ENCODE results near the gene GPR68.
"Not testable (repeated sequence)": the region's sequence is repeated elsewhere in the genome, so short reads cannot be mapped to it uniquely, and the experiment has no call there.

Gene GPR68

DNA sequence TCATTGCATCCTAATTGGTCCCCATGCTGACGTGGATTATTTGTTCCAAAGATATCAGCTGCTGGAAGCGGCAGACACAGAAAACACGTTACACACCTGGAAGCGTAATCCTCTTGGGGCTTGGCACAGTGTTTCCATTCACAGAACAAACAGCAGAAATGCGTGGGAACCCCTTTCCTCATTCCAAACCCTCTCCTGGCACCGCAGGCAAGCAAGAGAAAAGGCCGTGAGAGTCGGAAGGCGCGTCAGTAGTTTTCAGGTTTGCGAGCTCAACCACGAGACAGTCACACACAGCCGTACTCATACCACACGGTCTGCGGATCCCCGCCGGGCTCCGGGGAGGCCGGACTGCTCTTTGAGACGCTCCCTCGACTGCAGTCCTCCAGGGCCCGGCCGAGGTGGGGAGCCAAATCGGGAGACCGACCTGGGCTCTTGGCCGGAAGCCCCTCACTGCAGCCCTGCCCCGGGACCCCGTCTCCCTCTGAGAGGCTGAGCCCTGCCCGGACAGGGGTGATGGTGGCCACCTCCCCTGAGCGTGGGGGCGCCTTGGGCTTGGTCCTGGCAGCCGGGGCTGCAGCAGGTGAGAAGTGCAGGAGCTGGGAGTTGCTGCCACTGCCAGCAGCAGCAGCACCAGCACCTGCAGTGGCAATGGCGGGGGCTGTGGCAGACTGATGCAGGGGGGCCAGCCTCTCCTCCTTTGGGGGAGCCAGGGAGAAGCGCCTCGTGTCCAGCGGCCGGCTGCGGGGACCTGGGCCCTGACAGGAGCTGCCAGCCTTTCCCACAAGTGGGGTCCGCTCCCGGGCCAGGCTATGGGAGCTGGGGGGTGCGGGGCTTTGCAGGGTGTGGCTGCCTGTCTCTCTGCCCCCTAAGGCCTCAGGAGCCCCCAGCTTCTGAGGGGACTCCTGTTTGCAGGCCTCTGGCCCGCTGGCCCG lies 28.1 kb upstream of the GPR68 start:
- no peak for DNase-seq

GRCh38 chr14:91271639-91272038 lies 27.1 kb upstream of the GPR68 start:
- DNase-seq: no peak

- DNase-seq: no peak
Observed at GRCh38 chr14:91270619-91271018, 26.1 kb upstream of the GPR68 start.

GRCh38 chr14:91270188-91270587 lies 25.7 kb upstream of the GPR68 start:
- no peak for DNase-seq

DNA sequence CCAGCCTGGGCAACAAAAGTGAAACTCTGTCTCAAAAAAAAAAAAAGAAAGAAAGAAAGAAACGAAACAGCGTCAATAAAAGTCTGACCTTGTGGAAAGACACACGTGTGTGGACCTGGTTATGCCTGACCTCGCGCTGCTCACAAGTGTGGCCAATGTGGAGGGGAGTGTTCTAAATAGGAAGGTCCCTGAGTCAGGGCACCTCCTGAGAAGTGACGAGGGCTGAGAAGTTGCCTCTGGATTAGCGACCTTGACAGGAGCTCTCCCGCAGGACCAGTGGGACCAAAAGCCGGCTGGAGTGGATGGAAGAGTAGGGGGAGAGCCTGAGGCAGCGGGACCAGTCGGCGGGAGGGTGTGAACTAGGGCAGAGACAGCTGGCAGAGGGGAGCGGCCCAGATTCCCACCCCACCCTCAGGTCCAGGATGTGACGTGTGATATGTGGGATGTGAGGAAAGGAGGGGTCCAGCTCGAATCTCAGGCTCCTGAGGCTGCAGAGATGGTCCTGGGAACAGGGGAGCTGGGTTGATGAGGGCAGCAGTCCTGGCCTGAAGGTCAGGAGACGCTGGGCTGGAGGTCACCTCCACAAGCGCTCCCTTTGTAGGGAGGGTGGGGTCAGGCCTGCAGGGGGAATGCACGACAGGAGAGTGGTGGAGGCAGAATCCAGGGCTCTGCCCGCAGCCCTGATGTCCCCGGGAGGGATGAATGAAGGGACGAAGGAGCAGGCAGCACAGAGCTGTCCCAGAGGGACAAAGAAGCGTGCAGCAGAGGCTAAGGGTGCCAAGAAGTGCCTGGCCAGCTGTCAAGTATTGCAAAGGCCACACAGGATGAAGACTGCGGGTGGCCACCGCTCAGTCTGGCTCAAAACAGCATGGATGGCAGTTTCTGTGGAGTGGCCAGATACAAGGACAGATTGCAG lies 24.8 kb upstream of the GPR68 start:
- no peak for DNase-seq

- no peak for DNase-seq
Observed at GRCh38 chr14:91267965-91268437, 23.5 kb upstream of the GPR68 start.

DNA sequence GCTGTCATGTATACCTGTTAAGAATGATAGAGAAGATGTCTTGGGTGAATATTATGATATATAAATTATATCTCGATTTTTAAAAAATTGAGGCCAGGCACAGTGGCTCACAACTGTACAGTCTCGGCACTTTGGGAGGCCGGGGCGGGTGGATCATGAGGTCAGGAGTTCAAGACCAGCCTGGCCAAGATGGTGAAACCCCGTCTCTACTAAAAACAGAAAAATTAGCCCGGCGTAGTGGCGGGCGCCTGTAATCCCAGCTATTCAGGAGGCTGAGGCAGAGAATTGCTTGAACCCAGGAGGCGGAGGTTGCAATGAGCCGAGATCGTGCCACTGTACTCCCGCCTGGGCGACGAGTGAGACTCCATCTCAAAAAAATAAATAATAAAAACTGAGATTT lies 21.8 kb upstream of the GPR68 start:
- not testable (repeated sequence) for DNase-seq

GRCh38 chr14:91265404-91265803 lies 20.9 kb upstream of the GPR68 start:
- no peak for DNase-seq

DNA sequence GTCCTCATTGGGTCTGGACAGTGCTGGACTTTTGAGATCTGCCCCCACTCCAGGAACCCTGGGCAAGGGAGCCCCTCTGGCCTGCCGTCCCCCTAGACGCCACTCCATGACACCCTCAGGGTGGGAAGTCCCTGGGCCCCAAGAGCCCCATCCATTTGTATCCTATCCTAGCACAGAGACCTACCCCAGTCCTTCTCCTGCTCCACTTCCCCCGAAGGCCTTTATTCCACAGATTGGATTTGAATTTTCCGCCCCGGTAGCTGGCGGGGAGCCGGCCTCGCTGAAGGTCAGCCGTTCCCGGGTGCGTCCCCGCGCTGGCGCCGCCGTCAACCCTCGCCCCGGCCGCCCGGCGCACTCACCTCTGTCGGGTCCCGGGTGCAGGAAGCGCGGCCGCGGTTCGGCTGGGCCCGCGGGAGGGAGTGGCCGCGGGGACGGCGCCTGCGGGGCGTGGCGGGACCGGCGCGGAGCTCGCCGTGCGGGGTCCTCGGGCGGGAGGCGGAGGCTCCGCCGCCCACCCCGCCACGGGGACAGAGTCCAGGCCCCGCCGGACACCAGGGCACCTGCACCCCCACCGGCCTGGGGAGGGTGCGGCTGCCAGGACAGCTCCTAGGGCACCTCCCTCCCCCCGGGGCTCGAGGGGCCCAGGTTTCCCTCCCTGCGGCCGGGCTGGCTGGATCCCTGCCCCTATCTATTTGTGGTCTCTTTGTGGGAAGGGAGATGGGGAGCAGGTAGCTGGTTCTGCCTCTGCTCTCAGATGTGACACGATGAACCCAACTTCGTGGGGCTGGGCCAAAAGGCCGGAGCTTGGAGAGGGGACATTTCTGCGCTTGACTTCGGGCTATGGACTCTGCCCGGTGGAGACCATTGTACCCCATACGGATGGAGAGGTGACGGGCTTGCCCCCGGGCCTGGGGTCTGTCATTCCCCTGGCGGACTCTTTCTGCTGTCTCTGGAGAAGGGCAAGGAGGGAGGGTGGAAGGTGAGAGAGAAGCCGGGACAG lies 19.9 kb upstream of the GPR68 start:
- DNase-seq: peak; percentile 52 to 54

GRCh38 chr14:91263329-91263728 lies 18.8 kb upstream of the GPR68 start:
- no peak for DNase-seq

GRCh38 chr14:91261986-91262549 lies 17.6 kb upstream of the GPR68 start:
- no peak for DNase-seq

- DNase-seq: peak; percentile 62 to 66
Observed at GRCh38 chr14:91261115-91261514, 16.6 kb upstream of the GPR68 start.

DNA sequence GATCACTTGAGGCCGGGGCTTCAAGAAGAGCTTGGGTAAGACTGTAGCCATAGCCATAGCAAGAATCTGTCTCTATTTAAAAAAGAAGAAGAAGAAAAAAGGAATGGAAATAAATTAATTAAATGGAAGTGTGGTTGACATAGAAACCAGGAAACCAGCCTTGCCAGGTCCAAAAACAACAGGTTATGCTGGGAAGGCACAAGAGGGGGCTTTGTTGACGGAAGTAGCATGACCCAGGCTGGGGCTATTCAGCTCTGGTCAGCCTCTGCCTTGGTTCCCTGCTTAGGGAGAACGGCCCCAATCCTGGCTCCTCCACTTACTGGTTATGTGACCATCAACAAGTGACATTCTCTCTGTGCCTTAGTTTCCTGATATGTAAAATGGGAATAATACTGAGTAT lies 14.4 kb upstream of the GPR68 start:
- DNase-seq: no peak

DNA sequence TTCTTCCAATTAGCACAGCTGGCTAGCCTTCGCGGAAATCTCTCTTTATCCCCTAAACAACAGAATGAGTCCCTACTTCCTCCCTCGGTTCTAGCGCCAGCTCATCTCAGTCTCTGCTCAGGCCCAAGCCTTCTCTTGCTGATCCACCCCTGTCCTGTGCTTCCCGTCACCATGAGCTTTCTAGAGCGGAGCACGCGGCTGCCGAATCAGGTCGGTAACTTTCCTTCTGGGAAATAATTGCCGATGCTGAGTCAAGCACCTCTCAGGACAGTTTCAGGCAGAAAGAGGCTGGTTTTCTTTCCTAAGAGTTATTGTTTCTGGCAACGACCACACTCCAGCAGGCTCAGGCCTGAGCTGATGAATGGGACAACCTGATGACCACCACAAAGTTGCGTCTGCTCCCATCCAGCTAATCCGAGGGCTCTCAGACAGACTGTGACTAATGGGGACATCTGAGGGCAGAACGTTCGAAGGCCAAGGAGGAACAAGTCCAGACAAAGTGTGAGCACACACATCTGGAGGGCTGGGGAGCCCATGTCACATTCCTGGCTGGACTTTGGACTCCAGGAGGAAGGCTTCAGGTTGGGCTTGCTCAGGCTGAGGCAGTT lies 13.6 kb upstream of the GPR68 start:
- no peak for DNase-seq

- DNase-seq: no peak
Observed at GRCh38 chr14:91257328-91258010, 13.0 kb upstream of the GPR68 start.

GRCh38 chr14:91256661-91257060 lies 12.2 kb upstream of the GPR68 start:
- no peak for DNase-seq

DNA sequence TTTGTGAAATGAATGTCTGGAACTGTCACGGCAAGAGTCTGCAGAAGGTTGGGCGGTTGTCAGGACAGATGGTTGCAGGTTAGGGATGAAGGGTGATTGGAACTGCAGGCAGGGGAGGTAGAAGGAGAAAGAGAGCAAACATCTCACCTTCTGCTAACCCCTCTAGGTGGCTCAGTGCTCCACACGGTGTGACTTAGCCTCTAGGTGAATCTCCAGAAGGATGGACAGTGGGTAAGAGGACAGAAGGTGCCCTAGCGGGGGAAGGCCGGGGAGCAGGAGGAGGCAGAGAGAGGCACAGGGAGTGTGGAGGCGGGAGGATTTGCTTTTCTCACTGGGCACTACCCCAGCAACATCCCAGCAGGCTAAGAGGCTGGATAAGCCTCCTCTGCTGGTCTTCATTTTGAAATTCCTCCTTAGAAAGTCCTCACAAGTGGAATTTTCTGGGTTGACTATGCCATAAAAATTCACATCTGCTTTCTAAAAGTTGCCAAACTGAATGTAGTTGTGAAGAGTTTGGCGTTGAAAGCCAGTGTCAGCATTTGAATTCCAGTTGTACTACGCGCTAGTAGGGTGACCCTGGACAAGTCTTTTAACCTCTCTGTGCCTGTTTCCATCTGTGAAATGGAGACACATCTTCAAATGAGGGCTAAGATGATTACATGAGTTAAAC lies 10.7 kb upstream of the GPR68 start:
- DNase-seq: no peak

- peak in 1 of 2 experiments; percentile 40 for DNase-seq
Observed at GRCh38 chr14:91254461-91254860, 10.0 kb upstream of the GPR68 start.

DNA sequence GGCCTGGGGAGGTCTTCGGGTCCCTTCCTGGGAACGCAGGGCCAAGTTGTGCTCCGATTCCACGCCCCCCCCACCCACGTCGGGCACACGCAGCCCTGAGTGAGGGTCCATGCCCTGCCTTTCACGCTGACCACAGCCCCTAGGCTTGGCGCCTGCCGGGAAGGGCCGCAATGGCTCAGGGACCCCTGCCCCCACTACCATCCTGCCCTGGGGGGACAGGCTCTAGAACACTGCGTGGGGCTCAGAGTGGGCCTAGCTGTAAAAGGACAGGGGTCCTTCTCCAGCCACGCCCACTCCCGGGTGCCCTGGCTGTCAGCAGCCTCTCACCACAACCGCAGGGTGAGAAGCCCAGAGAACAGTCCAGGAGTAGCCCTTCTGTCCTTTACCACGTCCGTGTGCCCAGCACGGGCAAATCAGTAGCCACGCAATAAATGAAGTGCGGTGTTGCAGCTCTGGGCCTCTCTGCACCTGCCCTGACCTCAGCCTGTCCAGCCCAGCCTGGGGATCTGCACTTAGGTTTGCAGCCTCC lies 9.4 kb upstream of the GPR68 start:
- DNase-seq: peak in 1 of 2 experiments; percentile 34
